Vagina (tissue), 2 donors: Measurements from ENCODE around the gene ANKFN1. TPM values are rescaled to one million over a fixed set of nuclear protein-coding genes. Genes with fewer than 3 reads are reported as not detected.

ENCODE experiments used
- DNase-seq, 2 donors: peaks; one replicate each; pipeline ENCODE4 v3.0.0-alpha.2; 2017; ENCODE audit errors: extremely low spot score in 2 of 2
- H3K27ac ChIP-seq: fragments of 200-600 bp; sonication (generic); one replicate; pipeline ENCODE4 v1.5.1; 2019
- H3K27me3 ChIP-seq: fragments of 200-600 bp; sonication (generic); one replicate; pipeline ENCODE4 v1.5.1; 2019
- H3K36me3 ChIP-seq, 2 donors: fragments of 200-600 bp; sonication (generic); one replicate each; pipeline ENCODE4 v1.5.1; 2017 to 2019
- H3K4me1 ChIP-seq: fragments of 200-600 bp; sonication (generic); one replicate; pipeline ENCODE4 v1.5.1; 2019
- H3K4me3 ChIP-seq, 2 donors: fragments of 200-600 bp; sonication (generic); 1 replicate in 1 of 2; 2 replicates in 1 of 2; pipeline ENCODE4 v1.5.1; 2016 to 2019
- H3K9me3 ChIP-seq: fragments of 200-600 bp; sonication (generic); one replicate; pipeline ENCODE4 v1.5.1; 2019
- POLR2A ChIP-seq, 2 donors: fragments of 450-650 bp; IDR thresholded peaks; one replicate each; pipeline ENCODE4 v1.6.1; 2017; ENCODE audit warnings: antibody characterized with exemption in 2 of 2, mild to moderate bottlenecking in 2 of 2, moderate library complexity in 2 of 2
- POLR2AphosphoS5 ChIP-seq, 2 donors: sonication (generic); formaldehyde crosslinking; IDR thresholded peaks; one replicate each; pipeline ENCODE4 v1.9.0; 2017; ENCODE audit warnings: antibody characterized with exemption in 2 of 2, mild to moderate bottlenecking in 2 of 2, low read depth in 1 of 2; ENCODE audit not compliant: insufficient read depth in 1 of 2
- intact Hi-C: fragments of 100-400 bp; cut with DNase I; formaldehyde crosslinking; loops from one replicate; pipeline ENCODE4 v1.15.1; 2023
- total RNA-seq: library from RNA; depleted of rRNA; stranded (reverse); fragments of >200 nt; gene quantifications from one replicate; pipeline ENCODE4 v1.2.3, GENCODE V29; 2016
- TF ChIP-seq, protein P1 (sequence below), 3 experiments: fragments of 450-650 bp in 2 of 3; fragments of 200-600 bp in 1 of 3; sonication (generic) in 1 of 3; IDR thresholded peaks; one replicate each; pipeline ENCODE4 v1.5.1; 2017 to 2019; ENCODE audit warnings: antibody characterized with exemption in 3 of 3, mild to moderate bottlenecking in 2 of 3, moderate library complexity in 2 of 3

Gene ANKFN1
- total RNA-seq, 1 donor from 2014 or later = 3.4 TPM

DNA sequence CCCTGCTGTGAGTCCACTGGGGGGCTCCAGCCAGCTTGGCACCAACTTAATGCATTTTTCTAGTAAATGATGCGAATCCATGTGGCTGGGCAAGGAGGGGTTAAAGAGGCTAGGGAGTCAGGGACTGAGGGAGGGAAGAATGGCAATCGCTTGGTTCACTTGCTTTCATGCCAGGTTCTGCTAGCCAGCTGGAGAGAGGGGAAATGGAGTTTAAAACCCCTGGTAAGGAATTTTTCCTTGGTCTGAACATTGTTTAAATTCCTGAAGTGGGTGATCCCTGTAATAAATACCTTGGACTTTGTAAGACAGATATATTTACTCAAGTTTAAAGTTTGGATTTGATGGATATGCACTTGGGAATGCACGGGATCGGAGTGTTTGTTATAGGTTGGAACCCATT lies 22.8 kb downstream of the ANKFN1 start:
- H3K27ac ChIP-seq = no peak overlapping the region
- H3K27me3 ChIP-seq = no peaks in the 10 kb centered on the region
- H3K4me1 ChIP-seq = peaks cover 51% of the 10 kb centered on the region
- no peaks in the 10 kb centered on the region for H3K36me3 ChIP-seq
- no peak for DNase-seq
- TF ChIP-seq POLR2A (IDR thresholded peaks at IDR 0.05) (no peak), POLR2AphosphoS5 (IDR thresholded peaks at IDR 0.05; ENCODE audit: insufficient read depth in 1 of 2, low read depth in 1 of 2) (no peak)
- TF ChIP-seq, protein P1, sequence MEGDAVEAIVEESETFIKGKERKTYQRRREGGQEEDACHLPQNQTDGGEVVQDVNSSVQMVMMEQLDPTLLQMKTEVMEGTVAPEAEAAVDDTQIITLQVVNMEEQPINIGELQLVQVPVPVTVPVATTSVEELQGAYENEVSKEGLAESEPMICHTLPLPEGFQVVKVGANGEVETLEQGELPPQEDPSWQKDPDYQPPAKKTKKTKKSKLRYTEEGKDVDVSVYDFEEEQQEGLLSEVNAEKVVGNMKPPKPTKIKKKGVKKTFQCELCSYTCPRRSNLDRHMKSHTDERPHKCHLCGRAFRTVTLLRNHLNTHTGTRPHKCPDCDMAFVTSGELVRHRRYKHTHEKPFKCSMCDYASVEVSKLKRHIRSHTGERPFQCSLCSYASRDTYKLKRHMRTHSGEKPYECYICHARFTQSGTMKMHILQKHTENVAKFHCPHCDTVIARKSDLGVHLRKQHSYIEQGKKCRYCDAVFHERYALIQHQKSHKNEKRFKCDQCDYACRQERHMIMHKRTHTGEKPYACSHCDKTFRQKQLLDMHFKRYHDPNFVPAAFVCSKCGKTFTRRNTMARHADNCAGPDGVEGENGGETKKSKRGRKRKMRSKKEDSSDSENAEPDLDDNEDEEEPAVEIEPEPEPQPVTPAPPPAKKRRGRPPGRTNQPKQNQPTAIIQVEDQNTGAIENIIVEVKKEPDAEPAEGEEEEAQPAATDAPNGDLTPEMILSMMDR (IDR thresholded peaks at IDR 0.05) = no peak
- intact Hi-C loops = no loop called here
- no peaks in the 10 kb centered on the region for H3K9me3 ChIP-seq
- no peak overlapping the region for H3K4me3 ChIP-seq

DNA sequence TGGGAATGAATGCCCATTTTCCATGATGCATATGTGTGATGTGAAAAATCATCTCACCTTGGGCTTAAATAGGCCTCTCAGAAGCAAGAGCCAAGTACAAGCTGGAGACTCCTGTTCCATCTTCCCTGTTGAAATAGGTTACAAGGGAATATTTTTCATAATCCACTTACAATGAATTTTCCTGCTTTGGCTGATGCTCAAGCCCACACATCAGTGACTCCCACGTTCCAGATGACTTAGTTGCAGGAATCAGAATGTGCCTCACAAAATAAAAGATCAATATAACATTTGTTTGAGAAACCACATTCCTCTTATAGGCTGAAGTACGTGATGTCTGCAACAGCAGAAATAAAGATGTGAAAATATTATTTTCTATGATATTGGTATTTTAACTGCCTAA lies 24.1 kb downstream of the ANKFN1 start:
- no peak for DNase-seq
- TF ChIP-seq POLR2AphosphoS5 (IDR thresholded peaks at IDR 0.05; ENCODE audit: insufficient read depth in 1 of 2, low read depth in 1 of 2) (no peak), POLR2A (IDR thresholded peaks at IDR 0.05) (no peak)
- TF ChIP-seq, protein P1 (IDR thresholded peaks at IDR 0.05) = no peak
- intact Hi-C loops = no loop called here
- Histone ChIP-seq H3K4me1 (peaks cover 40% of the 10 kb centered on the region), H3K27ac (no peak overlapping the region), H3K4me3 (no peak overlapping the region), H3K9me3 (no peaks in the 10 kb centered on the region), H3K27me3 (no peaks in the 10 kb centered on the region), H3K36me3 (no peaks in the 10 kb centered on the region)

DNA sequence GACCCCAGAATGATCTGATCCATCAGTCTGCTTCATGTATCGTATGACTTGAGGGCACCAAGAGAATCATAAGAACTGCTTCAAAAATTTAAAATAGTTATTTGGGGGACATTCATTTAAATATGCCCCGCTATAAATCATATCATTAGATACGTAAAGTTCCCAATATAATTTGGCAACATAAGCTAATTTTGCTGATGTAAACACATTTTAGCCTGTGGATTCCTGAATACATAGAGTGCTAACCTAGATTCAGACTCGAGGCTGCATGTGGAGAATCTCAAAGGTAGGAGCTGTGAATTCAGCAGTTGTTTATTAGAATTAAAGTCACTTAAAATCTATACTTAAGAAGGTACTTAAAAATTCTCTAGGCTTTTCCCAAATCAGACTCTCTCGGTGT lies 24.9 kb downstream of the ANKFN1 start:
- Histone ChIP-seq H3K4me3 (no peak overlapping the region), H3K4me1 (peaks cover 31% of the 10 kb centered on the region), H3K9me3 (no peaks in the 10 kb centered on the region), H3K27me3 (no peaks in the 10 kb centered on the region), H3K27ac (no peak overlapping the region), H3K36me3 (no peaks in the 10 kb centered on the region)
- TF ChIP-seq, protein P1 (IDR thresholded peaks at IDR 0.05) = no peak
- no peak for TF ChIP-seq POLR2A (IDR thresholded peaks at IDR 0.05)
- TF ChIP-seq POLR2AphosphoS5 (IDR thresholded peaks at IDR 0.05; ENCODE audit: insufficient read depth in 1 of 2, low read depth in 1 of 2) = no peak
- no peak for DNase-seq
- intact Hi-C loops = no loop called here

DNA sequence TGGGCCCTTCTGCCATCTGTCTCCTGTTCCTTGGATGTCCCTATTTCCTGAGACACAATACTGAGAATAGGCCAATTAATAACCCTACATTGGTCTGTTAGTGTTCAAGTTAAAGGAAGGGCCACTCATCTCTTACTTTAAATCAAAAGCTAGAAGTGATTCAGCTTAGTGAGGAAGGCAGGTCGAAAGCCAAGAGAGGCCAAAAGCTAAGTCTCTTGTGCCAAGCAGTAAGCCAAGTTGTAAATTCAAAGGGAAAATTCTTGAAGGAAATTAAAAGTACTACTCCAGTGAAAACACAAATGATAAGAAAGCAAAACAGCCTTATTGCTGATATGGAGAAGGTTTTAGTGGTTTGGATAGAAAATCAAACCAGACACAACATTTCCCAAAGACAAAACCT lies 28.8 kb downstream of the ANKFN1 start:
- no peak overlapping the region for H3K4me3 ChIP-seq
- no peaks in the 10 kb centered on the region for H3K9me3 ChIP-seq
- TF ChIP-seq POLR2AphosphoS5 (IDR thresholded peaks at IDR 0.05; ENCODE audit: insufficient read depth in 1 of 2, low read depth in 1 of 2) (no peak), POLR2A (IDR thresholded peaks at IDR 0.05) (no peak)
- TF ChIP-seq, protein P1 (IDR thresholded peaks at IDR 0.05) = no peak
- H3K27me3 ChIP-seq = no peaks in the 10 kb centered on the region
- DNase-seq = no peak
- no peaks in the 10 kb centered on the region for H3K4me1 ChIP-seq
- peak overlapping the region; percentile 5 for H3K27ac ChIP-seq
- intact Hi-C loops = no loop called here
- no peaks in the 10 kb centered on the region for H3K36me3 ChIP-seq

DNA sequence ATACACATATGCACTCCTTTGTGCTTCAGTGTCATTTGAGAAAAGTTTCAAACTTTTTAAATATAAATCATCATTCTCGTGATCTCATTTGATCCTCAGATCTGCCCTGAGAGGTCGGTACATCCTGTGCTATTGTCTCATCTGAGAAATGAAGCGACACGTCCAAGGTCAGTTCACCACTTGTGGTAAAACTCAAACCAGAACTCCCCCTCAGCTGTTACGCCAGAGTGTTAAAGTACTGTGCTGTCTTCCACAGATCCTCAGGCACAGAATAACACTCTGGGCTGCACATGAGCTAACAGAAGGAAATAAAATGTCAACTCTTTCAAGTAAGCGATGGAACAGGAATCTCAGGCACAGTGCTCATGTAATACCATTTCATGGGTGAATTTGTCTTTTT lies 31.4 kb downstream of the ANKFN1 start:
- no peaks in the 10 kb centered on the region for H3K36me3 ChIP-seq
- no peak overlapping the region for H3K4me3 ChIP-seq
- DNase-seq = peak in 1 of 2 donors; percentile 94
- no peaks in the 10 kb centered on the region for H3K27me3 ChIP-seq
- H3K27ac ChIP-seq = no peak overlapping the region
- no peaks in the 10 kb centered on the region for H3K4me1 ChIP-seq
- H3K9me3 ChIP-seq = no peaks in the 10 kb centered on the region
- TF ChIP-seq POLR2A (IDR thresholded peaks at IDR 0.05) (no peak), POLR2AphosphoS5 (IDR thresholded peaks at IDR 0.05; ENCODE audit: insufficient read depth in 1 of 2, low read depth in 1 of 2) (no peak)
- TF ChIP-seq, protein P1 (IDR thresholded peaks at IDR 0.05) = no peak
- intact Hi-C loops = no loop called here
